Measurements from ENCODE around the gene RNF183. TPM values are rescaled to one million over a fixed set of nuclear protein-coding genes. Genes with fewer than 3 reads are reported as not detected.

Gene RNF183
- polyA plus RNA-seq, 1 donor from 2014 or later = not detected

- Histone ChIP-seq H3K27me3 (ENCODE audit: insufficient read depth, low read depth, low read length) (peaks cover 50% of the 10 kb centered on the region), H3K36me3 (ENCODE audit: insufficient read depth, low read length) (no peaks in the 10 kb centered on the region)
- TF ChIP-seq TAF1 (IDR thresholded peaks at IDR 0.05; ENCODE audit: low read depth) (no peak), CTCF (IDR thresholded peaks at IDR 0.05; ENCODE audit: poor library complexity, severe bottlenecking) (no peak), EP300 (conservative IDR thresholded peaks at IDR 0.05; ENCODE audit: poor library complexity, severe bottlenecking) (no peak), POLR2AphosphoS5 (IDR thresholded peaks at IDR 0.05) (no peak), MXI1 (conservative IDR thresholded peaks at IDR 0.05; ENCODE audit: poor library complexity, severe bottlenecking) (no peak), RAD21 (conservative IDR thresholded peaks at IDR 0.05) (no peak), EZH2 (IDR thresholded peaks at IDR 0.05; ENCODE audit: borderline replicate concordance, insufficient read depth, low read length, poor library complexity, severe bottlenecking) (no peak), SMC3 (conservative IDR thresholded peaks at IDR 0.05; ENCODE audit: poor library complexity) (no peak)
- TF ChIP-seq, protein P1, sequence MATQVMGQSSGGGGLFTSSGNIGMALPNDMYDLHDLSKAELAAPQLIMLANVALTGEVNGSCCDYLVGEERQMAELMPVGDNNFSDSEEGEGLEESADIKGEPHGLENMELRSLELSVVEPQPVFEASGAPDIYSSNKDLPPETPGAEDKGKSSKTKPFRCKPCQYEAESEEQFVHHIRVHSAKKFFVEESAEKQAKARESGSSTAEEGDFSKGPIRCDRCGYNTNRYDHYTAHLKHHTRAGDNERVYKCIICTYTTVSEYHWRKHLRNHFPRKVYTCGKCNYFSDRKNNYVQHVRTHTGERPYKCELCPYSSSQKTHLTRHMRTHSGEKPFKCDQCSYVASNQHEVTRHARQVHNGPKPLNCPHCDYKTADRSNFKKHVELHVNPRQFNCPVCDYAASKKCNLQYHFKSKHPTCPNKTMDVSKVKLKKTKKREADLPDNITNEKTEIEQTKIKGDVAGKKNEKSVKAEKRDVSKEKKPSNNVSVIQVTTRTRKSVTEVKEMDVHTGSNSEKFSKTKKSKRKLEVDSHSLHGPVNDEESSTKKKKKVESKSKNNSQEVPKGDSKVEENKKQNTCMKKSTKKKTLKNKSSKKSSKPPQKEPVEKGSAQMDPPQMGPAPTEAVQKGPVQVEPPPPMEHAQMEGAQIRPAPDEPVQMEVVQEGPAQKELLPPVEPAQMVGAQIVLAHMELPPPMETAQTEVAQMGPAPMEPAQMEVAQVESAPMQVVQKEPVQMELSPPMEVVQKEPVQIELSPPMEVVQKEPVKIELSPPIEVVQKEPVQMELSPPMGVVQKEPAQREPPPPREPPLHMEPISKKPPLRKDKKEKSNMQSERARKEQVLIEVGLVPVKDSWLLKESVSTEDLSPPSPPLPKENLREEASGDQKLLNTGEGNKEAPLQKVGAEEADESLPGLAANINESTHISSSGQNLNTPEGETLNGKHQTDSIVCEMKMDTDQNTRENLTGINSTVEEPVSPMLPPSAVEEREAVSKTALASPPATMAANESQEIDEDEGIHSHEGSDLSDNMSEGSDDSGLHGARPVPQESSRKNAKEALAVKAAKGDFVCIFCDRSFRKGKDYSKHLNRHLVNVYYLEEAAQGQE (IDR thresholded peaks at IDR 0.05; ENCODE audit: borderline replicate concordance) = no peak
These were observed 48.8 kb upstream of the RNF183 start for GRCh38 chr9:113352006-113352405.

DNA sequence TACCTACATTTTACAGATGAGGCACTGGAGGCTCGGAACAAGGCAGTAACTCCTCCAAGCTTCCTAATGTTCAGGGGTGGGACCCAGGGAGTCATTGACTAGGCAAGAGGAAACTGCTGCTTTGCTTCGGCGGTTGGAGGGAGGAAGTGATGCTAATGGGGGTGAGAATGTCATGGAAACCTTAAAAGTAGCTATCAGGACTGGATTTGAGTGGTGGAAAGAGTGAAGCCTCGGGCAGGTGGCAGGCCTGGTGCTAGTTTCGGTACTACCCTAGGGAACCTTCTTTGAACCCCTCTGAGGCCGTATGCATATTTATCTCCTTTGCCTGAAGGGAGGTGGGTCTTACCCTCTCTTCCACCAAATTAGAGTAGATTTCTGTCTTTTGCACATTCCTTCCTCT, 47.8 kb upstream of the RNF183 start:
- H3K27me3 ChIP-seq (ENCODE audit: insufficient read depth, low read depth, low read length) = peaks cover 50% of the 10 kb centered on the region
- H4K20me1 ChIP-seq (ENCODE audit: insufficient read depth) = no peaks in the 10 kb centered on the region
- TF ChIP-seq EZH2 (IDR thresholded peaks at IDR 0.05; ENCODE audit: borderline replicate concordance, insufficient read depth, low read length, poor library complexity, severe bottlenecking) (no peak), MXI1 (conservative IDR thresholded peaks at IDR 0.05; ENCODE audit: poor library complexity, severe bottlenecking) (no peak), SMC3 (conservative IDR thresholded peaks at IDR 0.05; ENCODE audit: poor library complexity) (no peak), CTCF (IDR thresholded peaks at IDR 0.05; ENCODE audit: poor library complexity, severe bottlenecking) (no peak), POLR2AphosphoS5 (IDR thresholded peaks at IDR 0.05) (no peak), TAF1 (IDR thresholded peaks at IDR 0.05; ENCODE audit: low read depth) (no peak), RAD21 (conservative IDR thresholded peaks at IDR 0.05) (no peak), EP300 (conservative IDR thresholded peaks at IDR 0.05; ENCODE audit: poor library complexity, severe bottlenecking) (no peak)
- TF ChIP-seq, protein P1 (IDR thresholded peaks at IDR 0.05; ENCODE audit: borderline replicate concordance) = no peak
- no peak overlapping the region for H3K4me3 ChIP-seq (ENCODE audit: low read length)
- no peaks in the 10 kb centered on the region for H3F3A ChIP-seq (ENCODE audit: insufficient read depth, low read length, poor library complexity, severe bottlenecking)
- H3K9ac ChIP-seq (ENCODE audit: low read length) = no peak overlapping the region
- H3K9me3 ChIP-seq (ENCODE audit: low read length) = no peaks in the 10 kb centered on the region
- no peak overlapping the region for H3K4me2 ChIP-seq (ENCODE audit: low read length)
- H3K36me3 ChIP-seq (ENCODE audit: insufficient read depth, low read length) = no peaks in the 10 kb centered on the region
- no peaks in the 10 kb centered on the region for H3K9me2 ChIP-seq (ENCODE audit: insufficient read depth, low read length)
- no peak overlapping the region for H3K27ac ChIP-seq (ENCODE audit: low read length)
- no peaks in the 10 kb centered on the region for H3K79me2 ChIP-seq (replicated peaks; ENCODE audit: insufficient read depth, low read length)
- no peak overlapping the region for H2AFZ ChIP-seq (ENCODE audit: low read depth, low read length)

More at GRCh38 chr9:113352006-113352405, 48.8 kb upstream of the RNF183 start:
- Histone ChIP-seq H3K9me3 (ENCODE audit: low read length) (no peaks in the 10 kb centered on the region), H3K9me2 (ENCODE audit: insufficient read depth, low read length) (no peaks in the 10 kb centered on the region), H3K79me2 (replicated peaks; ENCODE audit: insufficient read depth, low read length) (no peaks in the 10 kb centered on the region), H3K27ac (ENCODE audit: low read length) (no peak overlapping the region), H3K4me2 (ENCODE audit: low read length) (no peak overlapping the region), H2AFZ (ENCODE audit: low read depth, low read length) (no peak overlapping the region), H4K20me1 (ENCODE audit: insufficient read depth) (no peaks in the 10 kb centered on the region), H3K9ac (ENCODE audit: low read length) (no peak overlapping the region), H3K4me3 (ENCODE audit: low read length) (no peak overlapping the region), H3F3A (ENCODE audit: insufficient read depth, low read length, poor library complexity, severe bottlenecking) (no peaks in the 10 kb centered on the region)

Measured in neural cell (in vitro differentiated cells).